Measurements from ENCODE around the gene OR4D10.
"Not testable (repeated sequence)": the region's sequence is repeated elsewhere in the genome, so short reads cannot be mapped to it uniquely, and the experiment has no call there.

The OR4D10 gene

DNA sequence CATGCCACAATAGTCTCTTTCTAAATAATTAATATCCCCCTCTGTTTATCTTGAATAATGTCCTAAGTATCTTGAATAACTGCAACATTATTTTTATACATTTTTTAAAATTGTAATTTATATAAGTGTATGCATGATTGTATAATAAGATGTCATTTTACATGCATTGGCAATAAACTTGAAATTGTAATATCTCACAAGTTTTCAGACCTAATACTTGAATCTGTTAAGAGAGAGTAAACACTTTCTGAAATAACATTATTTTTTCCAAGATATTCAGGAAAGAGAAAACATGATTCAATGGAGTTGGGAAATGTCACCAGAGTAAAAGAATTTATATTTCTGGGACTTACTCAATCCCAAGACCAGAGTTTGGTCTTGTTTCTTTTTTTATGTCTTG is 30.2 kb downstream of the OR4D10 start, which contains the start of gene OR4D11:
Gene OR4D11, plus strand, starts transcription at position 301 of the 400 bp plus-strand sequence. Its CDS starts 0 bp downstream, at position 301.
- Histone ChIP-seq H4K20me1 (ENCODE audit: insufficient read depth, low read length) (no peaks in the 10 kb centered on the region), H3K4me1 (ENCODE audit: low read length) (no peaks in the 10 kb centered on the region), H2AFZ (ENCODE audit: low read depth, low read length) (no peak within 1 kb of the TSS), H3K27ac (ENCODE audit: low read length) (no peak within 1 kb of the TSS), H3K4me3 (ENCODE audit: low read length) (no peak within 1 kb of the TSS), H3K27me3 (ENCODE audit: low read depth, low read length) (no peaks in the 10 kb centered on the region), H3K9me3 (ENCODE audit: insufficient read depth, low read length) (no peaks in the 10 kb centered on the region), H3K9ac (ENCODE audit: low read length) (no peak within 1 kb of the TSS), H3K4me2 (ENCODE audit: low read length) (no peak within 1 kb of the TSS), H3K36me3 (replicated peaks; ENCODE audit: low read depth, low read length) (no peaks in the 10 kb centered on the region), H3K79me2 (ENCODE audit: low read length) (no peaks in the 10 kb centered on the region)
- TF ChIP-seq EZH2phosphoT487 (IDR thresholded peaks at IDR 0.05; ENCODE audit: low read depth): no peak
- TF ChIP-seq, protein P1, sequence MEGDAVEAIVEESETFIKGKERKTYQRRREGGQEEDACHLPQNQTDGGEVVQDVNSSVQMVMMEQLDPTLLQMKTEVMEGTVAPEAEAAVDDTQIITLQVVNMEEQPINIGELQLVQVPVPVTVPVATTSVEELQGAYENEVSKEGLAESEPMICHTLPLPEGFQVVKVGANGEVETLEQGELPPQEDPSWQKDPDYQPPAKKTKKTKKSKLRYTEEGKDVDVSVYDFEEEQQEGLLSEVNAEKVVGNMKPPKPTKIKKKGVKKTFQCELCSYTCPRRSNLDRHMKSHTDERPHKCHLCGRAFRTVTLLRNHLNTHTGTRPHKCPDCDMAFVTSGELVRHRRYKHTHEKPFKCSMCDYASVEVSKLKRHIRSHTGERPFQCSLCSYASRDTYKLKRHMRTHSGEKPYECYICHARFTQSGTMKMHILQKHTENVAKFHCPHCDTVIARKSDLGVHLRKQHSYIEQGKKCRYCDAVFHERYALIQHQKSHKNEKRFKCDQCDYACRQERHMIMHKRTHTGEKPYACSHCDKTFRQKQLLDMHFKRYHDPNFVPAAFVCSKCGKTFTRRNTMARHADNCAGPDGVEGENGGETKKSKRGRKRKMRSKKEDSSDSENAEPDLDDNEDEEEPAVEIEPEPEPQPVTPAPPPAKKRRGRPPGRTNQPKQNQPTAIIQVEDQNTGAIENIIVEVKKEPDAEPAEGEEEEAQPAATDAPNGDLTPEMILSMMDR (IDR thresholded peaks at IDR 0.05; ENCODE audit: low read depth, low read length): no peak

DNA sequence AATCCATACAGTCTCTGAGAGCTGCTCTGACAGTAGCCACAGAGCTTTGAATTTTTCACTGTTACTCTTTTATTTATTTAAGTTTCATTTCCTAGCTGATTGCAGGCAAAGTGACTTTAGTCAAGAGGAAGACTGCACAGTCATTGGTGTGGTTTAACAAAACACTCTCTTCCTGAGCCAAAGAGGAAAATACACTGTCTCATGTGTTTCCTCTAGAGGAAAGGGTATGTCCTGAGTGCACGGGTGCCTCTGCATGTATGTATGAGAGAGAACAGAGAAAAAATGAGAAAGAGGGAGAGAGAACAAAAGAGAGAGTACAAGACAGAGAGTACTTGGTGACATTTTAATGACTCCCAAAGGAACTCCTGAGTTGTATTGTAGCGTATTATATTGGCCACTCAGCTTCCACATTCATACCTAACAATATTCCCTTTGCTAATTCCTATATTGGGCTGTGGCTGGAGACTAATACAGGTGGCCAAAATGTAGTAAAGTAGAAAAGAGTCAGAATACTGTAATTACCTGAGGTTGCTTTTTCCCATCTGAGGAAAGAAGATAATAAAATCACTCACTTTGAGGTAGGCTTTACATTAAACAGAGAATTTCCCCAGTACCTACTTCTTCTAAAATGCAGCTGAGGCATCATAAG is 38.0 kb downstream of the OR4D10 start, which contains the start of gene OR4D9:
Gene OR4D9, plus strand, starts transcription at position 599 of the 649 bp plus-strand sequence. CDS start 3,374 bp downstream, outside the sequence.
- H2AFZ ChIP-seq (ENCODE audit: low read depth, low read length): no peak within 1 kb of the TSS

DNA sequence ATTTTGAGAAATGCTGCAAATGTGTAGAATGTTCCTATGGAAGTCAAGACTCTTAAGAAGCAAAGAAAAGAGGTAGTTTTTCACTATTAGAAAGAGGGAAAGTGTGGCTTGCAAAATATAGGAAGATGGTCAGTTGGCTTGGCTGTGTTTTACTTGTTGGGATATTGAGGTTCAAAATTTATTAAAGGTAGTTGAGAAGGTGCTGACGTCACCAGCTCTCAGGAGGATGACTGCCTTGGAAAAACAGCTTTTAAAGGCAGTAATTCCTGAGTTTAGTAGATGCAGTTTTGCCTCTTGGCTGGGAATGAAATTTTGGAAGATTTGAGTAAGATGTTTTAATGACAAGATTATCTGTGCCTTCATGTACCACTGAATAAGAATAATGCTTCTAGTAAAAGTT is 38.6 kb downstream of the OR4D10 start:
- Histone ChIP-seq H3K27me3 (ENCODE audit: low read depth, low read length) (peaks cover 10% of the 10 kb centered on the region; the same call in 1 of the 2 replicates), H3K9ac (ENCODE audit: low read length) (no peak overlapping the region), H3K9me3 (ENCODE audit: insufficient read depth, low read length) (no peaks in the 10 kb centered on the region), H3K4me2 (ENCODE audit: low read length) (no peak overlapping the region), H3K4me3 (ENCODE audit: low read length) (no peak overlapping the region), H3K36me3 (replicated peaks; ENCODE audit: low read depth, low read length) (no peaks in the 10 kb centered on the region), H3K27ac (ENCODE audit: low read length) (no peak overlapping the region), H2AFZ (ENCODE audit: low read depth, low read length) (no peak overlapping the region), H3K79me2 (ENCODE audit: low read length) (no peaks in the 10 kb centered on the region), H3K4me1 (ENCODE audit: low read length) (no peaks in the 10 kb centered on the region), H4K20me1 (ENCODE audit: insufficient read depth, low read length) (no peaks in the 10 kb centered on the region)
- TF ChIP-seq EZH2phosphoT487 (IDR thresholded peaks at IDR 0.05; ENCODE audit: low read depth): no peak
- TF ChIP-seq, protein P1 (IDR thresholded peaks at IDR 0.05; ENCODE audit: low read depth, low read length): no peak

More for the DNA sequence above, 38.0 kb downstream of the OR4D10 start, which contains the start of gene OR4D9:
- Histone ChIP-seq H3K9me3 (ENCODE audit: insufficient read depth, low read length) (no peaks in the 10 kb centered on the region), H3K9ac (ENCODE audit: low read length) (no peak within 1 kb of the TSS), H4K20me1 (ENCODE audit: insufficient read depth, low read length) (no peaks in the 10 kb centered on the region), H3K27me3 (ENCODE audit: low read depth, low read length) (peaks cover 10% of the 10 kb centered on the region; the same call in 1 of the 2 replicates), H3K36me3 (replicated peaks; ENCODE audit: low read depth, low read length) (no peaks in the 10 kb centered on the region), H3K27ac (ENCODE audit: low read length) (no peak within 1 kb of the TSS), H3K79me2 (ENCODE audit: low read length) (no peaks in the 10 kb centered on the region), H3K4me2 (ENCODE audit: low read length) (no peak within 1 kb of the TSS), H3K4me1 (ENCODE audit: low read length) (no peaks in the 10 kb centered on the region), H3K4me3 (ENCODE audit: low read length) (no peak within 1 kb of the TSS)
- TF ChIP-seq, protein P1 (IDR thresholded peaks at IDR 0.05; ENCODE audit: low read depth, low read length): no peak
- no peak for TF ChIP-seq EZH2phosphoT487 (IDR thresholded peaks at IDR 0.05; ENCODE audit: low read depth)

DNA sequence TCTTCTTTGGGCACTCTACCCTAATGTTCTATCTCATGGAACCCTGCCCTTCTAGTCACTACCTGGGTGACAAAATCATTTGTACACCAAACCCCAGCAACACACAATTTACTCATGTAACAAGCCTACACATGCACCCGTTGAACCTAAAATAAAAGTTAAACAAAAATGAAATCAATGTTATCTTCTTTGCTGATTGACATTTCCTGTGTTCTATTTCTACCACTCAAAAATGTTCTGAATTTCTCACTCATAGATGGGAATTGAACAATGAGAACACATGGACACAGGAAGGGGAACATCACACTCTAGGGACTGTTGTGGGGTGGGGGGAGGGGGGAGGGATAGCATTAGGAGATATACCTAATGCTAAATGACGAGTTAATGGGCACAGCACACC is 47.0 kb downstream of the OR4D10 start:
- H3K79me2 ChIP-seq (ENCODE audit: low read length); H3K27ac ChIP-seq (ENCODE audit: low read length); H3K27me3 ChIP-seq (ENCODE audit: low read depth, low read length): not testable (repeated sequence)

More for the DNA sequence above, 47.0 kb downstream of the OR4D10 start:
- H3K4me2 ChIP-seq (ENCODE audit: low read length); H3K9ac ChIP-seq (ENCODE audit: low read length); H4K20me1 ChIP-seq (ENCODE audit: insufficient read depth, low read length); H3K36me3 ChIP-seq (replicated peaks; ENCODE audit: low read depth, low read length); H3K4me3 ChIP-seq (ENCODE audit: low read length); H3K9me3 ChIP-seq (ENCODE audit: insufficient read depth, low read length); H3K4me1 ChIP-seq (ENCODE audit: low read length); H2AFZ ChIP-seq (ENCODE audit: low read depth, low read length): not testable (repeated sequence)
